A673 (cell line): ENCODE measurements around the gene AQP12B. TPM values are rescaled to one million over a fixed set of nuclear protein-coding genes. Genes with fewer than 3 reads are reported as not detected.

ENCODE experiments used
- BruUV-seq: library from RNA; stranded (reverse); fragments of 400-500 nt; replicated peaks from 2 replicates; lab custom pipeline; 2021; lab: Mats Ljungman, UMichigan
- CTCF ChIA-PET: fragments of 300-600 bp; sonication (Branson Sonifier 250); formaldehyde crosslinking; loops from one replicate; lab custom pipeline; 2022; ENCODE audit warnings: antibody characterized with exemption; lab: Charles Lee
- POLR2A ChIA-PET: fragments of 300-600 bp; sonication (Branson Sonifier 250); formaldehyde crosslinking; loops from one replicate; lab custom pipeline; 2022; ENCODE audit warnings: antibody characterized with exemption; ENCODE audit not compliant: low non-redundant PET; lab: Charles Lee
- DNase-seq: peaks from one replicate; pipeline ENCODE4 v3.0.0-alpha.2; 2015; ENCODE audit warnings: low spot score
- H3K27ac ChIP-seq: fragments of 200-600 bp; sonication (generic); 2 replicates; pipeline ENCODE4 v1.5.1; 2016; ENCODE audit warnings: mixed run types, low read depth, mild to moderate bottlenecking, mixed read lengths, antibody characterized with exemption, low read length; ENCODE audit not compliant: poor library complexity, severe bottlenecking
- H3K27me3 ChIP-seq: fragments of 200-600 bp; sonication (generic); replicated peaks from 2 replicates; pipeline ENCODE4 v1.6.1; 2017; ENCODE audit warnings: mixed run types, low read depth, mild to moderate bottlenecking, mixed read lengths, antibody characterized with exemption, low read length; ENCODE audit not compliant: insufficient read depth, poor library complexity
- H3K36me3 ChIP-seq: fragments of 200-600 bp; sonication (generic); 2 replicates; pipeline ENCODE4 v1.6.1; 2016; ENCODE audit warnings: mixed run types, mild to moderate bottlenecking, mixed read lengths, antibody characterized with exemption, low read length; ENCODE audit not compliant: insufficient read depth, poor library complexity, severe bottlenecking
- H3K4me1 ChIP-seq: fragments of 200-600 bp; sonication (generic); 2 replicates; pipeline ENCODE4 v1.6.1; 2017; ENCODE audit warnings: mixed run types, mild to moderate bottlenecking, mixed read lengths, antibody characterized with exemption, low read length; ENCODE audit not compliant: insufficient read depth, poor library complexity, severe bottlenecking
- H3K4me3 ChIP-seq: fragments of 200-600 bp; sonication (generic); 2 replicates; pipeline ENCODE4 v1.5.1; 2016; ENCODE audit warnings: low read depth, mixed run types, mild to moderate bottlenecking, mixed read lengths, low read length; ENCODE audit not compliant: poor library complexity, severe bottlenecking
- H3K9me3 ChIP-seq: fragments of 200-600 bp; sonication (generic); 2 replicates; pipeline ENCODE4 v1.6.1; 2016; ENCODE audit warnings: mixed run types, low read depth, mild to moderate bottlenecking, mixed read lengths, antibody characterized with exemption, low read length; ENCODE audit not compliant: poor library complexity, severe bottlenecking
- CTCF ChIP-seq: fragments of 300-800, 200-600 bp; sonication (generic); conservative IDR thresholded peaks from 2 replicates; pipeline ENCODE4 v1.5.1; 2017; ENCODE audit warnings: low read depth, mild to moderate bottlenecking, antibody characterized with exemption, low read length, moderate library complexity, mixed read lengths
- EZH2 ChIP-seq: fragments of 200-600 bp; sonication (generic); IDR thresholded peaks from 2 replicates; pipeline ENCODE4 v1.6.1; 2017; ENCODE audit warnings: borderline replicate concordance, low read depth, mild to moderate bottlenecking, mixed read lengths, antibody characterized with exemption, low read length; ENCODE audit not compliant: poor library complexity, severe bottlenecking
- intact Hi-C: fragments of 100-400 bp; cut with micrococcal nuclease; formaldehyde crosslinking; loops from one replicate; pipeline ENCODE4 v1.10.0; 2022; ENCODE audit not compliant: unreplicated experiment
- total RNA-seq: library from RNA; stranded (reverse); gene quantifications from 2 replicates; pipeline ENCODE4 v1.2.3, GENCODE V29; 2021

AQP12B gene
- total RNA-seq, 1 experiment from 2014 or later = not detected

DNA sequence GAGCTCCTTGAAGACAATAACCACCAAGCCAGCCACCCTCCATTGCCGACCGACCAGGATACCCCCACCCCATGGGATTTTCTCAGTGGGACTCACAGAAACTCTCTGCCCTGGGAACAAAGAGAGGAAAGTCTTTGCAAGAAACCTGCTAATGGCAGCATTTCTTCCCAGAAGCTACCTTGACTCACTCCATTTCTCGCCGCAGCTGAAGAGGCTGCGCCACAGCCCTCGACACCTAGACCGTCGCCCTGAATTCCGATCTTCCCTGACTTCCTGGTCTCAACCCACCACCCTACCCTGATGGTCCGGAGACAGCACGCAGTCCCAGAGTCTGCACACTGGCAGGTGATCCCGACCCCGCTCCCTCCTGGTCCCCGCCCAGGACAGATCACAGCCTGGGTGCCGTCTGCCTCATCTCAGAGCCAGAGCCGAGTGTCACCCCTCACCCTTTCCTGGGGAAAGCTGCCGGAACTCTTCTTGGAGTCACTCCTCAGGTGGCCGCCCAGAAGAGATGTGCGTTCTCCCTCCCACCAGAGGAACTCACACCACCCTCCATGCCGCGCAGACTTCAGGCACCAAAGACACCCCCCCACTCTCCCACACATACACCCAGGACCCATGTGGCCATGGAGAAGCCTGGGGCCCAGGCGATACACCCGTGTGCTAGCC is 33.6 kb upstream of the AQP12B start:
- peaks cover 23% of the 10 kb centered on the region for H3K36me3 ChIP-seq
- DNase-seq = no peak
- no peaks in the 10 kb centered on the region for H3K4me1 ChIP-seq
- H3K27me3 ChIP-seq = no peaks in the 10 kb centered on the region
- no peaks in the 10 kb centered on the region for H3K9me3 ChIP-seq
- CTCF ChIA-PET = no interaction called here
- H3K4me3 ChIP-seq = no peak overlapping the region
- POLR2A ChIA-PET = no interaction called here
- no peak overlapping the region for H3K27ac ChIP-seq
- intact Hi-C loops = no loop called here
- TF ChIP-seq EZH2 (no peak), CTCF (no peak)
- TSS peak; percentile 50 for BruUV-seq

DNA sequence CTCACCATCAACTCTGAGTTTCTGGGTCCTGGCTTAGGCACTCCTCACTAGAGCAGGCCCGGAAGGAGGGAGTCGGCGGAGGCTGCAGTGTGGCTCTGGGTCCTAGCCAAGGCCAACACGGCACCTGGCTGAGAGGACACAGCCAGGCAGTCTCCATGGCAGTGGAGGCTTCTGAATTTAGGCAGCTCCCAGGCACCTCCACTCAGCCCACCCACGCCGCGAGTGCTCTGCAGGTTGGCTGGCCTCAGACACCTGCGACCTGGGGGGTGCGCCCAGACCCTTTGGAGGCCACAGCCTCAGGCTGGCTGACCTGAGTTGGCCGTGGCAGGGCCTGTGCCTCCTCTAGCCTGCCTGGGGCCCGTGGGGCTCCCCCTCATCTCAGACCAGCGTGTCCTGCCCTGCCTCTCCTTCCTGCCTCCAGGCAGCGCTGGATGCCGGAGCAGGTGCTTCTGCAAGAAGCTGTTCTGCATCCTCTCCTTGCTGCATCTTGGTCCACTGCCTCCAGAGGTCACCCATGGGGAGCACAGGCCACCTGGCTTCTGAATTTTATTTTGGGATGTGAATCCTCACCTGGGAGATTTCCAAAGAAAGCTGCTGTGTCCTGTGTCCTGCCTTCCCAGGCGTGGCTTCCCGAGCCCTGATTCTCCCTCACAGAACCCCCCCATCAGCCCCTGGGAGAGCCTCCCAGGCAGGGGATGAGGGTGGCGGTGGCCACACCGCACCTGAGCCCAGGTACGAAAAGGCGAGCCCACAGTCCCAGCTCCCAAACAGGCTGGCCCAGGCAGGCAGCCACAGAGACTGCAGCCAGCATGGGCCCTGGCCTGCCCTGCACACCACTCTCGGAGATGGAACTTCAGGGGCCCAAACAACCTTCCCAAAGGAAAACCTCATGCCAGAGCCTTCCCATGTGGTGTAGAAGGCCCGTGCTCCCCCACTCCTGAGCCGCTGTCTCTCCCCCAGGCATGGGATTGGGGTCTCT is 32.4 kb upstream of the AQP12B start:
- Histone ChIP-seq H3K4me3 (no peak overlapping the region), H3K9me3 (no peaks in the 10 kb centered on the region), H3K27me3 (no peaks in the 10 kb centered on the region), H3K27ac (no peak overlapping the region), H3K36me3 (peaks cover 18% of the 10 kb centered on the region), H3K4me1 (no peaks in the 10 kb centered on the region)
- ChIA-PET POLR2A (no interaction called here), CTCF (no interaction called here)
- DNase-seq = no peak
- no TSS peak for BruUV-seq
- TF ChIP-seq CTCF = no peak
- no peak for TF ChIP-seq EZH2
- intact Hi-C loops = no loop called here

DNA sequence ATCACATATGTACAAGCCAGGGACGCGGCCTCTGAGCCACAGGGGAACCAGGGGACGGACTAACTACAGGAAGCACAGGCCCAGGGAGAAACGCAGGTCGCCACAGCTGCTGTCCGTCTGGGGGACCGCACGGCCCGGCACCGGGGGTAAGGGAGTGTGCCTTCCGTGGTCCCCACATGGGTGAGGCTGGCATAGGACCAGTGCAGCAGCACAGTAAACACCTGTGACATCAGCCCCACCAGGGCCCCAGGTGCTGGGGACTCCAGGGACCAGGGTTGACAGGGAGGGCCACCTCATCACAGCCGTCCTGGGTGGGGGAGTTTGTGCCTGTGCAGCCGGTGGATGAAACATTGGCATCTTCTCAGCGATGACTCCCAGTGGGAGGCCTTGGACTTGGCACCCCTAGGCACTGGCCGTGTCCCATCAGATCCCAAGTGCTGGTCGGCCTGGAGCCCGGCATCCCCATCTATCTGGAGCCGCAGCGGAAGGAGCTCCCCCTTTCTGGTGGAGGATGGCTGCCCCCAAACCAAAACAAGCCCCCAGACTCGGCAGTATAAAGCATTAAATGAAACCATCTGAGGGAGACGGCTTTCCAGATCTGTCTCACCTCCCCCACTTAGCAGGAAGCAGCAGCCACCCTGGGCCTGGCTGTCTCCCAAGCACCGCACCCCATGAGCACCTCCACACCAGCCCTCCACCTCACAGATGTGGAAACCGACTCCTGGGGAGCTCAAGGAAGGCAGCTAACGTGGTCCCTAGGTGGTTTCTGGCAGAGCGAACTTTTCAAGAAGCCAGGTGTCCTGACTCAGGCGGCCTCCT is 31.5 kb upstream of the AQP12B start:
- Histone ChIP-seq H3K4me3 (no peak overlapping the region), H3K4me1 (no peaks in the 10 kb centered on the region), H3K36me3 (peaks cover 14% of the 10 kb centered on the region), H3K27ac (no peak overlapping the region), H3K27me3 (no peaks in the 10 kb centered on the region), H3K9me3 (no peaks in the 10 kb centered on the region)
- TF ChIP-seq CTCF = no peak
- no peak for TF ChIP-seq EZH2
- ChIA-PET CTCF (no interaction called here), POLR2A (no interaction called here)
- intact Hi-C loops = no loop called here
- no TSS peak for BruUV-seq
- DNase-seq = no peak
